ENCODE measurements around the gene SPG11.
"Not testable (repeated sequence)": the region's sequence is repeated elsewhere in the genome, so short reads cannot be mapped to it uniquely, and the experiment has no call there.

Gene SPG11, protein sequence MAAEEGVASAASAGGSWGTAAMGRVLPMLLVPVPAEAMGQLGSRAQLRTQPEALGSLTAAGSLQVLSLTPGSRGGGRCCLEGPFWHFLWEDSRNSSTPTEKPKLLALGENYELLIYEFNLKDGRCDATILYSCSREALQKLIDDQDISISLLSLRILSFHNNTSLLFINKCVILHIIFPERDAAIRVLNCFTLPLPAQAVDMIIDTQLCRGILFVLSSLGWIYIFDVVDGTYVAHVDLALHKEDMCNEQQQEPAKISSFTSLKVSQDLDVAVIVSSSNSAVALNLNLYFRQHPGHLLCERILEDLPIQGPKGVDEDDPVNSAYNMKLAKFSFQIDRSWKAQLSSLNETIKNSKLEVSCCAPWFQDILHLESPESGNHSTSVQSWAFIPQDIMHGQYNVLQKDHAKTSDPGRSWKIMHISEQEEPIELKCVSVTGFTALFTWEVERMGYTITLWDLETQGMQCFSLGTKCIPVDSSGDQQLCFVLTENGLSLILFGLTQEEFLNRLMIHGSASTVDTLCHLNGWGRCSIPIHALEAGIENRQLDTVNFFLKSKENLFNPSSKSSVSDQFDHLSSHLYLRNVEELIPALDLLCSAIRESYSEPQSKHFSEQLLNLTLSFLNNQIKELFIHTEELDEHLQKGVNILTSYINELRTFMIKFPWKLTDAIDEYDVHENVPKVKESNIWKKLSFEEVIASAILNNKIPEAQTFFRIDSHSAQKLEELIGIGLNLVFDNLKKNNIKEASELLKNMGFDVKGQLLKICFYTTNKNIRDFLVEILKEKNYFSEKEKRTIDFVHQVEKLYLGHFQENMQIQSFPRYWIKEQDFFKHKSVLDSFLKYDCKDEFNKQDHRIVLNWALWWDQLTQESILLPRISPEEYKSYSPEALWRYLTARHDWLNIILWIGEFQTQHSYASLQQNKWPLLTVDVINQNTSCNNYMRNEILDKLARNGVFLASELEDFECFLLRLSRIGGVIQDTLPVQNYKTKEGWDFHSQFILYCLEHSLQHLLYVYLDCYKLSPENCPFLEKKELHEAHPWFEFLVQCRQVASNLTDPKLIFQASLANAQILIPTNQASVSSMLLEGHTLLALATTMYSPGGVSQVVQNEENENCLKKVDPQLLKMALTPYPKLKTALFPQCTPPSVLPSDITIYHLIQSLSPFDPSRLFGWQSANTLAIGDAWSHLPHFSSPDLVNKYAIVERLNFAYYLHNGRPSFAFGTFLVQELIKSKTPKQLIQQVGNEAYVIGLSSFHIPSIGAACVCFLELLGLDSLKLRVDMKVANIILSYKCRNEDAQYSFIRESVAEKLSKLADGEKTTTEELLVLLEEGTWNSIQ (N-terminal part only)

DNA sequence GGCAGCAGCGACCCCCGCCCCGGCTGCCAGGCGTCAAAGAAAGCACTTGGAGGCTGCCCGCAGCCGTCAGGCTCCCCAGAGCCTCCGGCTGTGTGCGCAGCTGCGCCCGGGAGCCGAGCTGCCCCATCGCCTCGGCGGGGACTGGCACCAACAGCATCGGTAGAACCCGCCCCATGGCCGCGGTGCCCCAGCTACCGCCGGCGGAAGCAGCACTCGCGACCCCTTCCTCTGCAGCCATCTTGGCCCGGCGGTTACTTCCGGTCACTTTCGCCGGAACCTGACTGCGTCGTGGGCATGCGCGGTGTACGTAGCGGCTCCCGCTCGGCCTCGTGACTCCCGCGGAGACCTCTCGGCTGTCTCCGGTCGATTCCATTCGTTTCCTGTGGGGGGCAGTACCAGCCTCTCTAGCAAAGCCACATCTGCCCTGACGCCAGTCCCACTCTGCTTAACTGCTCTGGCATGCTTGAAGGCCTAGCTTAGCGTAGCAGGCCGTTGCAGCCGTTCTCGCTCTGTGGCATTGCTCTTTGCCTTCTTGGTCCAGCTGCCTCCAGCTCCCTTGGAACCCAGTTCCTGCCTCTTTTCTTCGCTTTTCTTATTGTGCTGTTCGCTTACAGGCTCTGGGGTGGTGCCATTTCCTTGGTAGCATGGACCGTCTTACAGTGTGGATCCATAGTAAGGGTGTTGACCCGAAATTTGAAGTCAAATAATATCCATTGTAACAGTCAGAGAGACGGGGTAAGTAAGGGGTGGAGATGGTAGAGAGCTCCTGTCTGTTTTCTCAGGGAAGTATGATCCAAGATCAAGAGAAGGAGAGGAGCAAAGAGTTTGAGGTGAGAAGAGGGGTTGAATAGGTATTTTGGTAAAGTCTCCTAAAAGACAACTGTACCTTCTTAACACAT is at the start of gene SPG11:
Gene SPG11, minus strand, starts transcription at position 253 of the 899 bp plus-strand sequence. Its CDS starts 15 bp downstream, at position 238.
- peak; percentile 100 for DNase-seq (ENCODE audit: low spot score)

DNA sequence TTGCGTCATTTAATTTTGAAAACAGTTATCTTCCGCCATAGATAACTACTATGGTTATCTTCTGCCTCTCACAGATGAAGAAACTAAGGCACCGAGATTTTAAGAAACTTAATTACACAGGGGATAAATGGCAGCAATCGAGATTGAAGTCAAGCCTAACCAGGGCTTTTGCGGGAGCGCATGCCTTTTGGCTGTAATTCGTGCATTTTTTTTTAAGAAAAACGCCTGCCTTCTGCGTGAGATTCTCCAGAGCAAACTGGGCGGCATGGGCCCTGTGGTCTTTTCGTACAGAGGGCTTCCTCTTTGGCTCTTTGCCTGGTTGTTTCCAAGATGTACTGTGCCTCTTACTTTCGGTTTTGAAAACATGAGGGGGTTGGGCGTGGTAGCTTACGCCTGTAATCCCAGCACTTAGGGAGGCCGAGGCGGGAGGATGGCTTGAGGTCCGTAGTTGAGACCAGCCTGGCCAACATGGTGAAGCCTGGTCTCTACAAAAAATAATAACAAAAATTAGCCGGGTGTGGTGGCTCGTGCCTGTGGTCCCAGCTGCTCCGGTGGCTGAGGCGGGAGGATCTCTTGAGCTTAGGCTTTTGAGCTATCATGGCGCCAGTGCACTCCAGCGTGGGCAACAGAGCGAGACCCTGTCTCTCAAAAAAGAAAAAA is 49.0 kb upstream of the SPG11 start:
- peak; percentile 79 for DNase-seq (ENCODE audit: low spot score)

DNA sequence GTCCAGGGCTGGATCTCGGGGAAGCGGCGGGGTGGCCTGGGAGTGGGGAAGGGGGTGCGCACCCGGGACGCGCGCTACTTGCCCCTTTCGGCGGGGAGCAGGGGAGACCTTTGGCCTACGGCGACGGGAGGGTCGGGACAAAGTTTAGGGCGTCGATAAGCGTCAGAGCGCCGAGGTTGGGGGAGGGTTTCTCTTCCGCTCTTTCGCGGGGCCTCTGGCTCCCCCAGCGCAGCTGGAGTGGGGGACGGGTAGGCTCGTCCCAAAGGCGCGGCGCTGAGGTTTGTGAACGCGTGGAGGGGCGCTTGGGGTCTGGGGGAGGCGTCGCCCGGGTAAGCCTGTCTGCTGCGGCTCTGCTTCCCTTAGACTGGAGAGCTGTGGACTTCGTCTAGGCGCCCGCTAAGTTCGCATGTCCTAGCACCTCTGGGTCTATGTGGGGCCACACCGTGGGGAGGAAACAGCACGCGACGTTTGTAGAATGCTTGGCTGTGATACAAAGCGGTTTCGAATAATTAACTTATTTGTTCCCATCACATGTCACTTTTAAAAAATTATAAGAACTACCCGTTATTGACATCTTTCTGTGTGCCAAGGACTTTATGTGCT is 48.4 kb upstream of the SPG11 start:
- peak; percentile 59 for DNase-seq (ENCODE audit: low spot score)

DNA sequence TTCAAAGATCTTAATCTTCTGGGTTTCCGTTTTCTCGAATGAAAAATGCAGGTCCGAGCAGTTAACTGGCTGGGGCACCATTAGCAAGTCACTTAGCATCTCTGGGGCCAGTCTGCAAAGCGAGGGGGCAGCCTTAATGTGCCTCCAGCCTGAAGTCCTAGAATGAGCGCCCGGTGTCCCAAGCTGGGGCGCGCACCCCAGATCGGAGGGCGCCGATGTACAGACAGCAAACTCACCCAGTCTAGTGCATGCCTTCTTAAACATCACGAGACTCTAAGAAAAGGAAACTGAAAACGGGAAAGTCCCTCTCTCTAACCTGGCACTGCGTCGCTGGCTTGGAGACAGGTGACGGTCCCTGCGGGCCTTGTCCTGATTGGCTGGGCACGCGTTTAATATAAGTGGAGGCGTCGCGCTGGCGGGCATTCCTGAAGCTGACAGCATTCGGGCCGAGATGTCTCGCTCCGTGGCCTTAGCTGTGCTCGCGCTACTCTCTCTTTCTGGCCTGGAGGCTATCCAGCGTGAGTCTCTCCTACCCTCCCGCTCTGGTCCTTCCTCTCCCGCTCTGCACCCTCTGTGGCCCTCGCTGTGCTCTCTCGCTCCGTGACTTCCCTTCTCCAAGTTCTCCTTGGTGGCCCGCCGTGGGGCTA is 47.8 kb upstream of the SPG11 start, which contains the start of the genes B2M and PATL2:
Gene B2M, plus strand, starts transcription at position 422 of the 647 bp plus-strand sequence. Its CDS starts 30 bp downstream, at position 452.
Gene PATL2, minus strand, starts transcription at position 228 of the 647 bp plus-strand sequence. CDS start 34,833 bp downstream, outside the sequence.
- peak; percentile 98 for DNase-seq (ENCODE audit: low spot score)

DNA sequence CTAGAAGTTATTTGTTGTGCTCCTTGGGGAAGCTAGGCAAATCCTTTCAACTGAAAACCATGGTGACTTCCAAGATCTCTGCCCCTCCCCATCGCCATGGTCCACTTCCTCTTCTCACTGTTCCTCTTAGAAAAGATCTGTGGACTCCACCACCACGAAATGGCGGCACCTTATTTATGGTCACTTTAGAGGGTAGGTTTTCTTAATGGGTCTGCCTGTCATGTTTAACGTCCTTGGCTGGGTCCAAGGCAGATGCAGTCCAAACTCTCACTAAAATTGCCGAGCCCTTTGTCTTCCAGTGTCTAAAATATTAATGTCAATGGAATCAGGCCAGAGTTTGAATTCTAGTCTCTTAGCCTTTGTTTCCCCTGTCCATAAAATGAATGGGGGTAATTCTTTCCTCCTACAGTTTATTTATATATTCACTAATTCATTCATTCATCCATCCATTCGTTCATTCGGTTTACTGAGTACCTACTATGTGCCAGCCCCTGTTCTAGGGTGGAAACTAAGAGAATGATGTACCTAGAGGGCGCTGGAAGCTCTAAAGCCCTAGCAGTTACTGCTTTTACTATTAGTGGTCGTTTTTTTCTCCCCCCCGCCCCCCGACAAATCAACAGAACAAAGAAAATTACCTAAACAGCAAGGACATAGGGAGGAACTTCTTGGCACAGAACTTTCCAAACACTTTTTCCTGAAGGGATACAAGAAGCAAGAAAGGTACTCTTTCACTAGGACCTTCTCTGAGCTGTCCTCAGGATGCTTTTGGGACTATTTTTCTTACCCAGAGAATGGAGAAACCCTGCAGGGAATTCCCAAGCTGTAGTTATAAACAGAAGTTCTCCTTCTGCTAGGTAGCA is 47.0 kb upstream of the SPG11 start:
- DNase-seq (ENCODE audit: low spot score): peak; percentile 62

DNA sequence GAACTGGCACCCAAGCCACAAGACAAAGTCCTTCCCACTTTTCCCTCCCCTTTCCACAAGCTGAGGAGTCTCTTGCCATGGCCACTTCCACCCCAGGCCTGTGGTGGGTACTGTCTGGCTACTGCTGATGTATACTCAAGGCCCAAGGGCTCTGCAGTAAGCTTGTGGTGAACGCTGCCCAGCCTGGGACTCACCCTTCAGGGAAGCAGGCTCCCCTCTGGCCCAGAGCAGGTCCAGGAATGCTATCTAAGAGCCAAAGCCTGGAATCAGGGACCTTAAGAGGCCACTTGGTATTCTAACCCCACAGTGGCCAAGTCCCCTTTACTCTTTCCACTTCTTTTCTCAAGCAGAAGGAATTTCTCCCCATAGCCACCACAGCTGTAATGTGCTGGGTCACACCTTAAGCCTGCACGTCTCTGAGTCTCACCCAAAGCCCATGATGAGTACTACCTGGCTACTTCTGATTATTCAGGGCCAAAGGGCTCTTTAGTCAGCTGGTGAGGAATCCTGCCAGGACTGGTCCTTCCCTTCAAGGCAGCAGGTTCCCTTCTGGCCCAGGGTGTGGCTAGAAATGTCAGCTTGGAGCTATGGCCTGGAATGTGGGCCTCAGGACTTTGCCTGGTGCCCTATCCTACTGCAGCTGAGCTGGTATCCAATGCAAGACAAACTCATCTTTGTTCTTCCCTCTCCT is 43.6 kb upstream of the SPG11 start:
- DNase-seq (ENCODE audit: low spot score): no peak

DNA sequence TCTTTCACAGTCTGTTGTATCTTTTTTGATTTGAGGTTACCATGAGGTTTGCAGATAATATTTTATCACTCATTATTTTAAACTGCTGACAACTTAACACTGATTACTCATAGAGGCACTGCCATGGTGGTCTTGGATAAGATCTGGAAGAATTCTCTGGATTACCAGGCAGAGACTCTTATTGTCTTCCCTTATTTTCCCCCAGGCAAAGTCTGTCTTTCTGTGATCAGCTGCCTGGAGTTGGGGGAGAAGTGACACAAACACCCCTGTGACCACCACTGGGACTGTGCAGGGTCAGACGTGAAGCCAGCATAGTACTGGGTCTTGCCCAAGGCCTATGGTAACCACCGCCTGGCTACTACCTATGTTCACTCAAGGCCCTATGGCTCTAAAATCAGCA is 42.9 kb upstream of the SPG11 start:
- DNase-seq (ENCODE audit: low spot score): no peak

DNA sequence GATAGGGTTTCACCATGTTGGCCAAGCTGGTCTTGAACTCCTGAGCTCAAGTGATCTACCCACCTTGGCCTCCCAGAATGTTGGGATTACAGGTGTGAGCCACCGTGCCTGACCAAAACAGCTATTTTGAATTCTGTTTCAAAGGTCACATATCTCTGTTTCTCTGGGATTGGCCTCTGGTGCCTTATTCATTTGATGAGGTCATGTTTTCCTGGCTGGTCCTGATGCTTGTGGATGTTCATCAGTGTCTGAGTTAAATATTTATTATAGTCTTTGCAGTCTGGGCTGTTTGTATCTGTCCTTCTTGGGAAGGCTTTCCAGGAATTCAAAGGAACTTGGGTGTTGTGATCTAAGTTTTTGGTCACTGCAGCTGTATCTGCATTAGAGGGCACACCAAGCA is 42.5 kb upstream of the SPG11 start:
- no peak for DNase-seq (ENCODE audit: low spot score)

DNA sequence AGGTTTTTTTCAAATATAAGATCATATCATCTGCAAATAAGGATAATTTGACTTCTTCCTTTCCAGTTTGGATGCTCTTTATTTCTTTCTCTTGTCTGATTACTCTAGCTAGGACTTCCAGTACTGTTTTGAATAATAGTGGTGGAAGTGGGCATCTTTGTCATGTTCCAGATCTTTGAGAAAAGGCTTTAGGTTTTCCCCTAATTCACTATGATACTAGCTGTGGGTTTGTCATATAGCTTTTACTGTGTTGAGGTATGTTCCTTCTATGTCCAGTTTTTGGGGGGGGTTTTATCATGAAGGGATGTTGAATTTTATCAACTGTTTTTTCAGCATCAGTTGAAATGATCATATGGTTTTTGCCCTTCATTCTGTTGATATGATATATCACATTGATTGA is 37.2 kb upstream of the SPG11 start:
- DNase-seq (ENCODE audit: low spot score): not testable (repeated sequence)

DNA sequence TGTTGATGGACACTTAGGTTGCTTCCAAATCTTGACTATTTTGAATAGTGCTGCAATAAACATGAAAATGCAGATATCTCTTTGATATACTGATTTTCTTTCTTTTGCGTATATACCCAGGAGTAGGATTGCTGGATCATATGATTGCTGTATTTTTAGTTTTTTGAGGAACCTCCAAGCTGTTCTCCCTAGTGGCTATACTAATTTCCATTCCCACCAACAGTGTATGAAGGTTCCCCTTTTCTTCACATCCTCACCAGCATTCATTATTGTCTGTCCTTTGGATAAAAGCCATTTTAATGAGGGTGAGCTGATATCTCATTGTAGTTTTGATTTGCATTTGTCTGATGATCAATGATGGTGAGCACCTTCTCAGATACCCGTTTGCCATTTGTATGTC is 35.2 kb upstream of the SPG11 start:
- DNase-seq (ENCODE audit: low spot score): no peak

DNA sequence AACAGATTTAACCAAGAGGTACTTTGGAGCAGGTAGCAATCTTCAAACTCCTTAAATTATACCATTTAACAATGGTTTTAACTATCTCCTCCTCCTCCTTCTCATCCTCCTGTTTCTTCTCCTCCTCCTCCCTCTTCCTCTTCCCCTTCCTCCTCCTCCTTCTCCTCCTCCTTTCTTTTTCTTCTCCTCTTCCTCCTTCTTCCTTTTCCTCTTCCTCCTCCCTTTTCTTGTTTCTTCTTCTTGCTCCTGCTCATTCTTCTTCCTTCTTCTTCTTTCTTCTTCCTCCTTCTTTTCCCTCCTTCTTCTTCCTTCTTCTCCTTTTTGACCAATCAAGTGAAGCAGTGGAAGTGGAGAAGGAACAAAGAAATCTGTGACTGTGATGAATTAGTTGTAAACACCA is 33.6 kb upstream of the SPG11 start:
- DNase-seq (ENCODE audit: low spot score): no peak

DNA sequence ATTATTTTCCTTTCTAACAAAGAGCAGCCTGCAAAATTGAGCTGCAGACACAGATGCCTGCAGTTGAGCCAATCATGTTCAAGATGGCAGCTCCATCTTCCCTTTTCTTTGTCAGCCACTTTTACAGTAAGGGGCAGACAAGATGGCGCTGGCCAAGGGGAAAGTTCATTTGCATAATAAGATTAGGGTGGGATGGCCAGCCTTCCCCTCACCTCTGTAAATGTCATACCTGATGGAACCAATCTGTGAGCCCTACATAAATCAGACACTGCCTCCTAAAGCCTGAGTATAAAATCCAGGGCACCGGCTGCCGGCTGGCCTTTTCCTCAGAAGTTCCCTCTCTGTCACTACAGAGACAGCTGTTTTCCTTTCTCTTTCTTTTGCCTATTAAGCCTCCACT is 31.8 kb upstream of the SPG11 start:
- no peak for DNase-seq (ENCODE audit: low spot score)

DNA sequence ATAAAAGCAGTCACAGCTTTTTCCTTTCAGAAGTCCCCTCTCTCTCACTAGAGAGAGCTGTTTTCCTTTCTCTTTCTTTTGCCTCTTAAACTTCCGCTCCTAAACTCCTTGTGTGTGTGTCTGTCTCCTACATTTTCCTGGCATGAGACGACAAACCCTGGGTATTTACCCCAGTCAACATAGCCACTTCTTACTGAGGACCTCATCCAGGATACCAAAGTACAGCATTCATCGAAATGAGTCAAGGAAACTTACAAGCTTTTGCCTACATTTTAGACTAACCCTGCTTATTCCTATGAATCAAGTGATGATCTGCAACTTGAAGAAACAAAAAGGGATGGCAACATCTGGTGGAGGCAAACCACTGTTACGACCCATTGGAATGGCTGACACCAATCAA is 31.0 kb upstream of the SPG11 start:
- no peak for DNase-seq (ENCODE audit: low spot score)

DNA sequence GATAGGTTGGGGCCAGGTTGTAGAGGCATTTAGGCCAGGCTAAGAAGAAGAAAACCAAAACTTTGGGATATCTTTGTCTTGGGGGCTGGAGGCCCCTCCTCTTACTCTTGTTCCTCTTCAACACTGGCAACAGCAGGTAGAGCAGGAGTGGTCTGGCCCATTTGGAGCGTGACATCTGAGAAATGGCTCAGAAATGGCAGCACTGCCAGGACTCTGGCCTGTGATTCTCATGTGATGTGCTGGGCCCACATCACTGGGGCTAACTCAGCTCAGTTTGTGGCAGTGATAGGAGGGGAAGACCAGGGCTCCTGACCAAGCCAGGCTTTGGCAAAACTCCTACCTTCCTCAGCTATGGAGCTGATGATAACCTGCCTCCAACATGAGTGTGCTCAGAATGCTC is 29.2 kb upstream of the SPG11 start:
- no peak for DNase-seq (ENCODE audit: low spot score)

DNA sequence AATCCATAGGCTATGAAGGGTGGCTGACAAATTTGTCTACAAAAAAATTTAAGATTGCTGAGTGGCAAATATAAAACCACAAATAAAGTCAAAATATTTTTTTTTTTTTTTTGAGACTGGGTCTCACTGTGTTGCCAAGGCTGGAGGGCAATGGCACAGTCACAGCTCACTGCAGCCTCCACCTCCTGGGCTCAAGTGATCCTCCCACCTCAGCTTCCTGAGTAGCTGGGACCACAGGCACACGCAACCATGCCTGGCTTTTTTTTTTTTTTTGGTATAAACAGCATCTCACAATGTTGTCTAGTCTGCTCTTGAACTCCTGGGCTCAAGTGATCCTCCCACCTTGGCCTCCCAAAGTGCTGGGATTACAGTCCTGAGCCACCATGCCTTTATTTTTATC is 26.8 kb upstream of the SPG11 start:
- DNase-seq (ENCODE audit: low spot score): not testable (repeated sequence)

DNA sequence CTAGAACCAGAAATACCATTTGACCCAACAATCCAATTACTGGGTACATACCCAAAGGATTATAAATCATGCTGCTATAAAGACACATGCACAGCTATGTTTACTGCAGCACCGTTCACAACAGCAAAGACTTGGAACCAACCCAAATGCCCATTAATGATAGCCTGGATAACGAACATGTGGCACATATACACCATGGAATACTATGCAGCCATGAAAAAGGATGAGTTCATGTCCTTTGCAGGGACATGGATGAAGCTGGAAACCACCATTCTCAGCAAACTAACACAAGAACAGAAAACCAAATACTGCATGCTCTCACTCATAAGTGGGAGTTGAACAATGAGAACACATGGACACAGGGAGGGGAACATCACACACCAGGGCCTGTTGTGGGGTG is 25.9 kb upstream of the SPG11 start:
- DNase-seq (ENCODE audit: low spot score): not testable (repeated sequence)

DNA sequence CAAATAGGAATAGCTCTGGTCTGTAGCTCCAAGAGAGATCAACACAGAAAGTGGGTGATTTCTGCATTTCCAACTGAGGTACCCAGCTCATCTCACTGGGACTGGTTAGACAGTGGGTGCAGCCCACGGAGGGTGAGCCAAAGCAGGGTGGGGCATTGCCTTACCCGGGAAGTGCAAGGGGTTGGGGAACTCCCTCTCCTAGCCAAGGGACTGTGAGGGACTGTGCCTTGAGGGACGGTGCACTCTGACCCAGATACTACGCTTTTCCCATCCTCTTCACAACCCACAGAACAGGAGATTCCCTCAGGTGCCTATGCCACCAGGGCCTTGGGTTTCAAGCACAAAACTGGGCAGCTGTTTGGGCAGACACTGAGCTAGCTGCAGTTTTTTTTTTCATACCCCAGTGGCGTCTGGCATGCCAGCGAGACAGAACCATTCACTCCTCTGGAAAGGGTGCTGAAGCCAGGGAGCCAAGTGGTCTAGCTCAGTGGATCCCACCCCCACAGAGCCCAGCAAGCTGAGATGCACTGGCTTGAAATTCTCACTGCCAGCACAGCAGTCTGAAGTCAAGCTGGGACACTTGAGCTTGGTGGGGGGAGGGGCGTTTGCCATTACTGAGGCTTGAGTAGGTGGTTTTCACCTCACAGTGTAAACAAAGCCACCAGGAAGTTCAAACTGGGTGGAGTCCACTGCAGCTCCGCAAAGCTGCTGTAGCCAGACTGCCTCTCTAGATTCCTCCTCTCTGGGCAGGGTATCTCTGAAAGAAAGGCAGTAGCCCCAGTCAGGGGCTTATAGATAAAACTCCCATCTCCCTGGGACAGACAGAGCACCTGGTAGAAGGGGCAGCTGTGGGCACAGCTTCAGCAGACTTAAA is 19.6 kb upstream of the SPG11 start:
- DNase-seq (ENCODE audit: low spot score): peak; percentile 84
